H1 (cell line): ENCODE results near the gene RPS27A.

ENCODE experiments used
- ASH2L ChIP-seq: fragments of 200-600, 300-600 bp; sonication (generic); IDR thresholded peaks from one replicate; pipeline ENCODE4 v1.7.1; 2017; ENCODE audit warnings: low read length
- BRCA1 ChIP-seq: IDR thresholded peaks from 2 replicates; pipeline ENCODE4 v1.6.1; 2012; ENCODE audit warnings: low read depth, low read length, improper control_type of control experiment
- CBX5 ChIP-seq: fragments of 300-800, 300-1000 bp; sonication (generic); IDR thresholded peaks from 2 replicates; pipeline ENCODE4 v1.7.1; 2016; ENCODE audit warnings: antibody characterized with exemption, low read length, low read depth
- CHD2 ChIP-seq: IDR thresholded peaks from 2 replicates; pipeline ENCODE4 v1.6.1; 2012; ENCODE audit warnings: low read length, improper control_type of control experiment
- CTCF ChIP-seq, 3 experiments: IDR thresholded peaks; 1 replicate in 2 of 3; 2 replicates in 1 of 3; pipeline versions ENCODE4 v1.5.1 to v1.6.1; 2011; ENCODE audit warnings: low read length in 3 of 3, mild to moderate bottlenecking in 3 of 3, inconsistent platforms in 2 of 3, low read depth in 1 of 3, moderate library complexity in 1 of 3; ENCODE audit not compliant: insufficient read depth in 1 of 3; ENCODE audit errors: control extremely low read depth in 1 of 3
- EZH2 ChIP-seq: fragments of 200-600 bp; sonication (generic); IDR thresholded peaks from 2 replicates; pipeline ENCODE4 v1.7.1; 2012; ENCODE audit warnings: low read depth, mild to moderate bottlenecking, moderate library complexity, low read length, inconsistent platforms; ENCODE audit not compliant: severe bottlenecking
- GABPA ChIP-seq: IDR thresholded peaks from 2 replicates; pipeline ENCODE4 v1.6.1; 2011; ENCODE audit warnings: mild to moderate bottlenecking, low read length, moderate library complexity, borderline replicate concordance; ENCODE audit not compliant: insufficient read depth
- POLR2A ChIP-seq, 2 experiments: IDR thresholded peaks; 1 replicate in 1 of 2; 2 replicates in 1 of 2; pipeline ENCODE4 v1.6.1; 2011; ENCODE audit warnings: low read depth in 2 of 2, low read length in 2 of 2, mild to moderate bottlenecking in 2 of 2; ENCODE audit errors: control extremely low read depth in 1 of 2
- POLR2AphosphoS5 ChIP-seq: IDR thresholded peaks from 2 replicates; pipeline ENCODE4 v1.6.1; 2011; ENCODE audit warnings: low read depth, low read length
- SP2 ChIP-seq: IDR thresholded peaks from 2 replicates; pipeline ENCODE4 v1.6.1; 2012; ENCODE audit warnings: mild to moderate bottlenecking, low read length, inconsistent platforms
- SUZ12 ChIP-seq: fragments of 200-600 bp; sonication (generic); IDR thresholded peaks from 2 replicates; pipeline ENCODE4 v1.6.1; 2012; ENCODE audit warnings: mild to moderate bottlenecking, inconsistent platforms, low read length, moderate library complexity, mixed read lengths
- TAF1 ChIP-seq: IDR thresholded peaks from 2 replicates; pipeline ENCODE4 v1.6.1; 2011; ENCODE audit warnings: mild to moderate bottlenecking, low read depth, low read length
- TAF7 ChIP-seq: optimal IDR thresholded peaks from 2 replicates; pipeline ENCODE3; 2011; ENCODE audit warnings: low read depth, mild to moderate bottlenecking, inconsistent platforms, low read length, moderate library complexity, borderline replicate concordance

DNA sequence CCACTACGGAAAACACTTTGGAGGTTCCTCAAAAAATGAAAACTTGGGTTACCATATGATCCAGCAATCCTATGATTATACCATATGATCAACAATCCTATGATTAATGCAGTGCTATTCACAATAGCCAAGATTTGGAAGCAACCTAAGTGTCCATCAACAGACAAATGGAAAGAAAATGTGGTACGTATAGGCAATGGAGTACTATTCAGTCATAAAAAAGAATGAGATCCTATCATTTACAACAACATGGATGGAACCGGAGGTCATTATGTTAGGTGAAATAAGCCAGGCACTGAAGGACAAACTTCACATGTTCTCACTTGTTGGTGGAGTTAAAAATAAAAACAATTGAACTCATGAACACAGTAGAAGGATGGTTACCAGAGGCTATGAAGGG lies 28.0 kb upstream of the RPS27A start:
- TF ChIP-seq TAF1 (no peak), SUZ12 (no peak), BRCA1 (no peak), CTCF (IDR thresholded peaks at IDR 0.05; ENCODE audit: control extremely low read depth in 1 of 3, insufficient read depth in 1 of 3, low read depth in 1 of 3, low read length in 3 of 3) (no peak), GABPA (no peak), POLR2A (IDR thresholded peaks at IDR 0.05; ENCODE audit: control extremely low read depth in 1 of 2, low read depth in 2 of 2, low read length in 2 of 2) (no peak), SP2 (no peak), POLR2AphosphoS5 (no peak), CBX5 (no peak), ASH2L (no peak), EZH2 (no peak), CHD2 (no peak), TAF7 (no peak)
